Stimulated activated CD8-positive, alpha-beta memory T cell treated with anti-CD3 and anti-CD28 coated beads, Interleukin-7, amount 100 ng/mL, for 1 hour (primary cell): ENCODE results near the gene PI4KA.
"Not testable (repeated sequence)": the region's sequence is repeated elsewhere in the genome, so short reads cannot be mapped to it uniquely, and the experiment has no call there.

Experiments
- DNase-seq, 2 donors: peaks; one replicate each; pipeline ENCODE4 v3.0.0-alpha.2; 2020; ENCODE audit warnings: low read depth in 2 of 2

The PI4KA gene

DNA sequence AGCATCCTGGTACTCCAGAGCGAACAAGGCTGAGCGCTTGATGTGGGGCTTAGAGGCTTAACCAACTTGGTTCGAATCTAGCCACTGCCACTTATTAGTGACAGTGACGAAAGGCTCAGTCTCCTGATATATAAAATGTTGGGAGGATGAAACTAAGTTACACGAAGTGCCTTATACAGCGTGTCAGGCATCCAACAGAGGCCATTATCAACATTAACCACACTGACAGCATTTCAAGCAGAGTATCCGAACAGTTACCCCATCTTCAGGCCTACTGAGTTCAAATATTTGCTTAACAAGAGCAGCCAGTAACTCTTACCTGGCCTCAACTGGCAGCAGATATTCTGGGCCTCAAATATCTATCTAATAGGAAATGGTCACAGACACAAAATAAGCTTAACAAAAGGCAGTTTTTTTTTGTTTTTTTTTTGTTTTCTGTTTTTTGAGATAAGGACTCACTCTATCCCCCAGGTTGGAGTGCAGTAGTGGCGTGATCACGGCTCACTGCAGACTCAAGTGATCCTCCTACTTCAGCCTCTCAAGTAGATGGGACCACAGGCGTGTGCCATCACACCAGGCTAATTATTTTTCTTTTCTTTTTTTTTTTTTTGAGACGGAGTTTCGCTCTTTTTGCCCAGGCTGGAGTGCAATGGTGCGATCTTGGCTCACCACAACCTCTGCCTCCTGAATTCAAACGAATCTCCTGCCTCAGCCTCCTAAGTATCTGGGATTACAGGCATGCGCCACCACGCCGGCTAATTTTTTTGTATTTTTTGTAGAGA, 81.8 kb downstream of the PI4KA start:
- no peak for DNase-seq

- DNase-seq, result no peak
Observed at GRCh38 chr22:20775342-20775895, 83.2 kb downstream of the PI4KA start.

DNA sequence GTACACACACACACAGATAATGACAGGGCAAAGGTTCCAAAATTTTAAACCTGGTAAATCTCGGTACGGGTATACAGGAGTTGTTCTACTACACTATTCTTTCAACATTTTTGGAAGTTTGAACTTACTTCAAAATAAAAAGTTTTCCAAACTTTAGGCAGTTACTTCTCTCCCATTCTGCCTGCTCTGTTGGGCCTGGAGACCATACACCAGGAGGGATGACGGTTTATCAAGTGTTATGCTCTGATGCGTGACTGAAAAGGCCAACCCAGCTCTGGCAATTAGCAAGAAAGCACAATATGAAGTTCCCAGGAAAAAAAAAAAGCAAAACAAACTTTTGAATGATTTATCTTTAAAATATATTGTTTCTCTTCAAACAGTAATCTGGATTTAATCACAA, 83.7 kb downstream of the PI4KA start:
- no peak for DNase-seq

- no peak for DNase-seq
Observed at GRCh38 chr22:20773793-20774212, 84.8 kb downstream of the PI4KA start, which contains the start of gene SERPIND1. Gene SERPIND1, plus strand, starts transcription at chr22:20774113. Its CDS starts 5,200 bp downstream, at chr22:20779313.

DNA sequence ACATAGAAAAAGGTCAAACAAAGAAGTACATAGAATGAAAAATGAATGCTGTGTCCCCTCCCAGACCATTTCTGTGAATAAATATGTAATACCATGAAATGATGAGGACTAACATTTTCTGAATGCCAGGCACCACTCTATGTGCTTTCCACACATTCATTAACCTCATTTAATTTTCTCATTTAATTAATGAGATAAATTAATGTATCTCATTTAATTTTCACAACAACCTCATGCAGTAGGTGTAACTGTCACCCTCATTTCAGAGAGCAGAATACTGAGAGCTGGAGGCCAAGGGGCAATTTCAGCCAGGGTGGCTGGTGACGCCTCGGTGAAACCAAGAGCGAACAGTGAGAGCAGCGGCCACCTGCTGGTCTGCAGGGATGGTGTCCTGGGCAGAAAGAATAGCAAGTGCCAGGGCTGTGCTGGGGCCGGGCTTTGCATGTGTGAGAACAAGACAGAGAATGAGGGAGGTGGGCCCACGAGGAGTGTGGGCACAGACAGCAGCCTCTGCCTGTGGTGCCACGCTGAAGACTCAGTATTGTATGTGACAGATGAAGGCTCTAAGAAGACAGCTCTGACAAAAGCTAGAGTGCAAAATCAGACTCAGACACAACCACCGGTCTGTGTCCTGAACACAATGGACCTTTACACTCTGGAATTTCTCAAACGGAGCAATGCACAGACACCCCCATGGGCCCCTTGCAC, 86.5 kb downstream of the PI4KA start:
- no peak for DNase-seq

GRCh38 chr22:20769496-20769826, 89.2 kb downstream of the PI4KA start:
- not testable (repeated sequence) for DNase-seq

GRCh38 chr22:20766530-20766929, 92.1 kb downstream of the PI4KA start:
- no peak for DNase-seq

DNA sequence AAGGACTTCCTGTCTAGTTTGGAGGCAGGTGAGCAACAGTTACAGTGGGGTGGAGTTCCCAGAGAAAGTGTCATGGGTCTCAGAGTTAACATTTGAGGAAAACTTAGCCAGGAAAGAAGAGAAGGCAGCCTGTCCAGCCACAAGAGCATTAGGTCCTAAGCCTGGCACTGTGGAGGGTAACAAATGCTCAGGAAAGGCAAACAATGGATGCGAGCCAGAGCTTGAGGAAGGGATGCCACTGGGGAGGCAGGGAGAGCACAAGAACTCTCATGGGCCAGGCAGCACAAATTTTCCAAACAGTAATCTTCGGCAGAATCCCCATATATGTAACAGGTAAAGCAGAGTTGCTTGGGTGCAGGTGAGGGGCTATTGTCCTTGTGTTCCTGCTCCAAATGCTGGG, 92.7 kb downstream of the PI4KA start:
- no peak for DNase-seq

GRCh38 chr22:20764729-20765128, 93.9 kb downstream of the PI4KA start:
- DNase-seq, result no peak

DNA sequence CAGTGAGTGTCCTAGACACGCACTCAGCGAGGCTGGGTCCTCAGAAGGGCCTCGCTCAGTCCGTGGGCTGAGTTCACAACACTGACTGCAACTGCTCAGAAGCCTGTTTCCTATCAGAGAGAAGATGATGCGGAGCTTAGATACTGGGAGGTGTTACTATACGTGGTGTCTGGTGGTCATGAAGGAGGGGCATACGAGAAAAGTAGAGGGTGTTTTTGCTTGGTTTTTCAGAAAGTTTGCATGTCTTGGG, 94.2 kb downstream of the PI4KA start:
- DNase-seq, result no peak

DNA sequence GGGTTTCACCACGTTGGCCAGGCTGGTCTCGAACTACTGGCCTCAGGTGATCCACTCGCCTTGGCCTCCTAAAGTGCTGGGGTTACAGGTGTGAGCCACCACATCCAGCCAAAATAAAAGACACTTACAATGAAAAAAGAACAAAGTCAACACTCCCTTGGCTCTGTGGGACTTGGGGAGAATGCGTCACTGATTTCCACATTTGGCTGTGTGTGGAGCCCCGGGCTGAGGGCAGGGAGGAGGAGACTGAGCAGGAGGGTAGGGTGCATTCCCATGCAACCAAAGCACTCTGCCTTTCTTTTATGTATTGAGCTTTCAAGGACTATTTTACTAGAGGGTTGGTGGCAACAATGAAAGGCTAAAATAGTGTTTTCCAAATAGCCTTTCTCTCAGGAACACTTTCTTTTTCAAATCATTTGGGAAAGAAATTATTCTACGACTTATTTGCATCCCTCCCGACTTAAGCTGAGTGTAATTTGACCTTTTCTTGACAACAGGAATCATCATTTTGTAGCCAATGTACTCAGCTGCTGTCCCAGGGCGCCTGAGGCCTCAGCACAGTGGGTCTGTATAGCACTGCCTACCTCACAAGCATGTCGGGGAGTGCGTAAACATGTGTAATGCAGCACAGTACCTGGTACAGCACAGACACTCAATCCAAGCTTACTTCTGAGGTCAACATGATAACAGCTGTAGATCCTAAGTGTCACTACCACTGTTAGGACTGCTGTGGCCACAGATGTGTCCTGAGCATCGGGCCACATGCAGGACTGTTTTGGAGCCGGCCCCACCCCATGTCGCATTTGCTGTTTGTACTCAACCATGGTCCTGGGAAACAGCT, 94.8 kb downstream of the PI4KA start:
- DNase-seq, result no peak

DNA sequence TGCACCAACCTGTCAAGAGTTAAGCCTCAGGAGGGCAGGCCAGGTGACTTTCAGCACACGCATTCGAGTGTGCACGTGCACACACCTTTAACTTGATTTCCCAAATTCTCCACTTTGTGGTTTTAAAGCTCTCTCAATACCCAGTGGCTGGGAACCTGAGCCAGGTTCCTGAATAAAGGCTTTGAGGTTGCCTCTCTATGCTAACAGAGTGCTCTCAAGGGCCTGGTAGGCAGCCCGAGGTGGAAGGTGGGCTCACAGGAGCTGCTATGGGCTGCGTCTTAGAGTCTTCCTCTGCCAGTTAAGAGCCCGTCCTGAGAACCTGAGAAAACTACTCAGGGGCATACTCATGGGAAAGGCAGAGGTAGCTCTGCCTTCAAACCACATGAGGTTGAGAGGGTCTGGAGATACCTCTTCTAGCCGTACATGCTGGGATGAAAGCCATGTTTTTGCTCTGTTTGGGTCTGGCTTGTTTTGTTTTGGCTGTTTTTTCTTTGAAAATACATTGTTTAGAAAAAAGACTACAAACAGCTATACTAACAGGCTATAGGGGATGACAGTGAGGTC, 96.3 kb downstream of the PI4KA start:
- DNase-seq, result no peak

- DNase-seq, result no peak
Observed at GRCh38 chr22:20761536-20761935, 97.1 kb downstream of the PI4KA start.

- no peak for DNase-seq
Observed at GRCh38 chr22:20760084-20760483, 98.5 kb downstream of the PI4KA start.

DNA sequence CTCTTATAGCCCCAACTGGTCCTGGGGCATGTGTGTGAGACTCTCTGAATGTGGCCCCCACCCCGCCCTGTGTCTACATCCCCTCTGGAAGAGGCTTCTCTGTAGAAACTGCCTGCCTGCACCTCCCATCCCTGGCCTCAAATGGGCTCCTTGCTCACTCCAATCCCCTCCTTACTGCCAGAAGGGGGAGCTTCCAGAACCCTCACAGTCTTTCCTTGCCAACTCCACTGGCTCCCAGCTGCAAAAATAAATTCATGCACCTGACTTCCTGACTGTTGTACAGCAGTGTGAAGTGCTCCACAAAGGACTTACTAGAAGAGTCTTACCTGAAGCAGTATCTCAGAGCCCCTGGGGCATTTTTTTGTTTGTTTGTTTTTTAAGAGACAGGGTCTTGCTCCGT, 99.9 kb downstream of the PI4KA start:
- DNase-seq, result no peak

GRCh38 chr22:20756846-20757245, 101.8 kb downstream of the PI4KA start:
- DNase-seq, result no peak

GRCh38 chr22:20752873-20753272, 105.7 kb downstream of the PI4KA start:
- DNase-seq, result no peak

GRCh38 chr22:20752104-20752741, 106.4 kb downstream of the PI4KA start:
- no peak for DNase-seq

- DNase-seq, result no peak
Observed at GRCh38 chr22:20751185-20751851, 107.3 kb downstream of the PI4KA start.

DNA sequence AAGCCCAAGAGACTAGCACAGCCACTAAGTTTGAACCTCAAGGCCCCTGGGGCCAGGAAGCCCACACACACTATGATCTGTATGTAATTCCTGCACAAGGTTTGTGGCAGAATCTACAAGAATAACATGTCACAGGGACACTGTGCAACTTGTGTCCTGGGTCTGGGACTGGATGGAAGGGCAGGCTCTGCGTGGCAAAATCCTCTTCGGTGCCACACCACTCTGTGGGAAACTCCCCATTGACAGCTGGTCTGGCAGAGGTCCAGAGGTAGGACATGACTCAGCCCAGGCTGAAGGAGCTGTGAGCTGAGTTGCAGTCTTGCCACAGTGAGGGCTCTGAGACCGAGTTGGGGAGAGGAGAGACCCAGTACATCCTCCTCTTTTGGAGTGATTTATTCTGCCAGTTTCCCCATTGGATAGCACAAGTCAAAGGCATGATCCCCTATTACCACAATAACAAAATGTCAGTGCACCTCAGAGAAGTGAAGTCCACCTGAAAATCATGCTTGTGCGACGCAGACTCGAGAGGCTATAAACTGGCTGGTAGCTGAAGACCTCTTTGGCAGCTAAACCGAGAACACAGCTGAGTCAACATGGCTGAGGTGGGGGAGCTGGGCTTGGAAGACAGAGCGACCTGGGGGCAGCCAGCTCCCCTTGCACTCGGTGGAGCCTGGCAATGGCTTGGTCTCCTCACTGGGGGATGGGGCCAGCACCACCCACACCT, 108.0 kb downstream of the PI4KA start:
- DNase-seq, result no peak
